ENCODE data around the gene IRGQ.

GRCh38 chr19:43633520-43633919 lies 37.6 kb upstream of the IRGQ start:
- TF ChIP-seq POLR2A (IDR thresholded peaks at IDR 0.05): no peak
- TF ChIP-seq CTCF (IDR thresholded peaks at IDR 0.05): no peak

Data from Peyer's patch (tissue), 4 donors.